Activated T-helper 1 cell treated with anti-CD3 and anti-CD28 coated beads, Interleukin-12 subunit alpha, Interleukin-12 subunit beta, Interleukin-2, Interleukin-4 antibody, amounts not matched to agents 30 ng/mL and 10 ng/mL and 1 ng/mL, durations not matched to agents 14 hours and 24 hours and 36 hours (primary cell): ENCODE results near the gene MKNK1. TPM values are rescaled to one million over a fixed set of nuclear protein-coding genes. Genes with fewer than 3 reads are reported as not detected.

ENCODE experiments used
- DNase-seq: peaks from one replicate; pipeline ENCODE4 v3.0.0; 2021; ENCODE audit warnings: low spot score
- H3K27ac Mint-ChIP-seq: one replicate; pipeline ENCODE4 v1.8.0; 2021; ENCODE audit warnings: mild to moderate bottlenecking, mixed read lengths
- H3K27me3 Mint-ChIP-seq: one replicate; pipeline ENCODE4 v1.8.0; 2022; ENCODE audit warnings: mild to moderate bottlenecking, moderate library complexity, mixed read lengths; ENCODE audit not compliant: insufficient read depth
- H3K36me3 Mint-ChIP-seq: one replicate; pipeline ENCODE4 v1.8.0; 2021; ENCODE audit warnings: low read depth, mixed read lengths
- H3K4me1 Mint-ChIP-seq: one replicate; pipeline ENCODE4 v1.8.0; 2021; ENCODE audit warnings: low read depth, mixed read lengths
- H3K4me3 Mint-ChIP-seq: one replicate; pipeline ENCODE4 v1.8.0; 2021; ENCODE audit warnings: mild to moderate bottlenecking, moderate library complexity, mixed read lengths
- H3K9me3 Mint-ChIP-seq: one replicate; pipeline ENCODE4 v1.8.0; 2021; ENCODE audit warnings: mixed read lengths
- intact Hi-C: fragments of 100-400 bp; cut with micrococcal nuclease; formaldehyde crosslinking; loops from one replicate; pipeline ENCODE4 v1.15.1; 2024
- total RNA-seq: library from RNA; stranded (reverse); gene quantifications from 2 replicates; pipeline ENCODE4 v1.2.3, GENCODE V29; 2022

The MKNK1 gene
- total RNA-seq, 1 donor from 2014 or later: 48.7 TPM

GRCh38 chr1:46616277-46617107 is 12.4 kb upstream of the MKNK1 start, which contains the start of gene MOB3C:
MOB3C (minus strand) TSS chr1:46616811; CDS start chr1:46613321, 3,490 bp downstream.
- peaks cover 8% of the 10 kb centered on the region for H3K36me3 Mint-ChIP-seq
- peaks cover 51% of the 10 kb centered on the region for H3K4me1 Mint-ChIP-seq
- H3K27me3 Mint-ChIP-seq: peaks cover 2% of the 10 kb centered on the region
- peak within 1 kb of the TSS; percentile 87 for H3K27ac Mint-ChIP-seq
- H3K9me3 Mint-ChIP-seq: no peaks in the 10 kb centered on the region
- peak within 1 kb of the TSS; percentile 90 for H3K4me3 Mint-ChIP-seq
- intact Hi-C loops: loop anchor here (1.0 to 2.0 kb wide), 5 partner anchors 12 to 103 kb away; partner anchors contain the start of genes EFCAB14 and MKNK1
- DNase-seq: peak; percentile 51

DNA sequence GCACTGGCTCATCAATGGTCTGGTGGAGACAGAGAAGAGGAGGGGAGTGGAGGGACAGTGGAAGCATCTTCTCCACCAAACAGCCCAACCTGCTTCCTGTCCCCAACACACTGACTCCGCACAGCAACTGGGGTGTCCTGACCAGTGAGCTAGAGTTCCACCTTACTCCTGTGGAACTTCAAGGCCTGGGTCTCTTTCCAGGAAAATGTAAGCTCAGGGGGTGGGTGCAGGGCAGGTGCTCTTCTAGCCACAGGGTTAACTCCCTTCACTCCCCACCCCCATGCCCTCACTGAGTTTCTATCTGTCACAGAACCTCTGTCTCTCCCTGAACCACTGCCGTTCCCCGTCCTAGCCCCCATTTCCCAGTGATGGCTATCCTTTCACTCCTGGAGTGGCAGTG is 11.7 kb upstream of the MKNK1 start:
- Mint-ChIP-seq H3K4me3 (peak overlapping the region; percentile 90), H3K27me3 (no peaks in the 10 kb centered on the region), H3K4me1 (peaks cover 51% of the 10 kb centered on the region), H3K27ac (peak overlapping the region; percentile 82), H3K9me3 (no peaks in the 10 kb centered on the region), H3K36me3 (peaks cover 12% of the 10 kb centered on the region)
- DNase-seq: no peak
- intact Hi-C loops: loop anchor here (1.0 to 2.0 kb wide), 5 partner anchors 11 to 104 kb away; partner anchors contain the start of genes EFCAB14 and MKNK1

GRCh38 chr1:46615088-46615487 is 11.0 kb upstream of the MKNK1 start:
- H3K4me3 Mint-ChIP-seq: peak overlapping the region; percentile 90
- intact Hi-C loops: no loop called here
- H3K4me1 Mint-ChIP-seq: peaks cover 48% of the 10 kb centered on the region
- H3K9me3 Mint-ChIP-seq: no peaks in the 10 kb centered on the region
- peaks cover 16% of the 10 kb centered on the region for H3K36me3 Mint-ChIP-seq
- H3K27me3 Mint-ChIP-seq: no peaks in the 10 kb centered on the region
- peak overlapping the region; percentile 82 for H3K27ac Mint-ChIP-seq
- no peak for DNase-seq

GRCh38 chr1:46614604-46614984 is 10.5 kb upstream of the MKNK1 start:
- intact Hi-C loops: no loop called here
- peaks cover 52% of the 10 kb centered on the region for H3K4me1 Mint-ChIP-seq

GRCh38 chr1:46613661-46614603 is 9.9 kb upstream of the MKNK1 start:
- H3K27ac Mint-ChIP-seq: peak overlapping the region; percentile 19
- DNase-seq: peak; percentile 37
- H3K36me3 Mint-ChIP-seq: peaks cover 27% of the 10 kb centered on the region
- H3K9me3 Mint-ChIP-seq: no peaks in the 10 kb centered on the region
- peaks cover 48% of the 10 kb centered on the region for H3K4me1 Mint-ChIP-seq
- no peaks in the 10 kb centered on the region for H3K27me3 Mint-ChIP-seq
- H3K4me3 Mint-ChIP-seq: peak overlapping the region; percentile 90
- intact Hi-C loops: no loop called here

More at GRCh38 chr1:46614604-46614984, 10.5 kb upstream of the MKNK1 start:
- no peaks in the 10 kb centered on the region for H3K27me3 Mint-ChIP-seq
- peak overlapping the region; percentile 90 for H3K4me3 Mint-ChIP-seq
- no peak for DNase-seq
- peaks cover 21% of the 10 kb centered on the region for H3K36me3 Mint-ChIP-seq
- peak overlapping the region; percentile 82 for H3K27ac Mint-ChIP-seq
- H3K9me3 Mint-ChIP-seq: no peaks in the 10 kb centered on the region

DNA sequence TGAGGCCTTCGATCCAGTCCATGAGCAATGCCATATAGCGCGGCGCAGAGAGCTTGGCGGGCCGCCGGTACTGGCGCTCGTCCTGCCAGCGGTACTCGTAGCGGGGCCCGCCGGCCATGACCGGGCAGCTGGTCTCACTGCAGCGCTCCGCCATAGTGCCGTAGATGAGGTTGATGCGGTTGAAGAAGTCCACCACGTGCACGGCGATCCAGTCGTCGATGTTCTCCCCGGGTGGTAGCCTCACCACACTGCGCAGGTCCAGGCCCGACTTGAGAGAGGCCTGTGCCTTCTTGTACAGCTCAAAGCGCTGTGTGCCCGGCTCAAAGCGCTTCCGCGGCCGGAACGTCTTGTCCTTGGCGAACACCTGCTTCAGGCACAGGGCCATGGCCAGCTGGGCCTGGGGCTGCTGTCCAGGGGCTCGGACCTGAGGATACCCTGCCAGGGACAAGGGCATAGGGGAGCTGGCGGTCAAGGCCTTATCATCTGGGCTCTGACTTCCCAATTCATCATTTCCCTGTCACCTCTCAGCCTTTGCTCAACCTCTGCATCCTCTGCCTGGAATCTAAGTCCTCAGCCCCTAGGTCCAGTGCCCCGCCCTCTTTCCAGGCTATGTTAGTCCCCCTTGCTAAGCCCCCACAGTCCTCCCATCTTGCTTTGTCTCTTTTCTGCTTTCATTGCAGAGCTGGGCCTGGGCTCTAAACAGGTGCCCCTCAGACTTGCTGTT is 9.0 kb upstream of the MKNK1 start:
- Mint-ChIP-seq H3K4me3 (no peak overlapping the region), H3K9me3 (no peaks in the 10 kb centered on the region), H3K27ac (peak overlapping the region; percentile 19), H3K4me1 (peaks cover 40% of the 10 kb centered on the region), H3K27me3 (no peaks in the 10 kb centered on the region), H3K36me3 (peaks cover 35% of the 10 kb centered on the region)
- DNase-seq: no peak
- intact Hi-C loops: no loop called here

DNA sequence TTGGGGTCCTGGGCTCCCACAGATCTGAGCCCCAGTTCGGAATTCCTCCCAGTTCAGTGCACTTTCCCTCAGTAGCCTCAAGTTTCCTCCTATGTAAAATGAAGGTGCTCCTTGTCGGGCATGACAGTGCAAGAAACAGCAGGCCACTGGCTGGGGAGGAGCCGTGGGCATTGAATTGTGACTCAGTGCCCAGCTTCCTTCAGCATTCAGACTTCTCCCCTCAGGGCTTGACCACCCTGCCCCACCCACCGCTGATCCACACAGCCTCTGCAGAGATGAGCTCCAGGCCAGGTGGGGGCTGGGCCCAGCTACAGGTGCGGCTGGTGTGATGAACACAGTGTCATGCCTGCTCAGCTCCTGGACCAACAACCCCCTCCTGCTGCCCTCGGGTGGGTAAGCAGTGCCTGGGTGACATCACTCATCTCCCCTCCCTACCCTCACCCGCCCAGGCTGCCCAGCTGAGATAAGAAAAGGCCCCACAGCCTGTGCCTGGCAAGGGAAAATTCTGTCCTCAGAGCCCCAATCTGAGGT is 7.7 kb upstream of the MKNK1 start:
- DNase-seq: no peak
- intact Hi-C loops: no loop called here
- Mint-ChIP-seq H3K27me3 (no peaks in the 10 kb centered on the region), H3K27ac (no peak overlapping the region), H3K9me3 (no peaks in the 10 kb centered on the region), H3K36me3 (peaks cover 39% of the 10 kb centered on the region), H3K4me3 (no peak overlapping the region), H3K4me1 (peaks cover 30% of the 10 kb centered on the region)

DNA sequence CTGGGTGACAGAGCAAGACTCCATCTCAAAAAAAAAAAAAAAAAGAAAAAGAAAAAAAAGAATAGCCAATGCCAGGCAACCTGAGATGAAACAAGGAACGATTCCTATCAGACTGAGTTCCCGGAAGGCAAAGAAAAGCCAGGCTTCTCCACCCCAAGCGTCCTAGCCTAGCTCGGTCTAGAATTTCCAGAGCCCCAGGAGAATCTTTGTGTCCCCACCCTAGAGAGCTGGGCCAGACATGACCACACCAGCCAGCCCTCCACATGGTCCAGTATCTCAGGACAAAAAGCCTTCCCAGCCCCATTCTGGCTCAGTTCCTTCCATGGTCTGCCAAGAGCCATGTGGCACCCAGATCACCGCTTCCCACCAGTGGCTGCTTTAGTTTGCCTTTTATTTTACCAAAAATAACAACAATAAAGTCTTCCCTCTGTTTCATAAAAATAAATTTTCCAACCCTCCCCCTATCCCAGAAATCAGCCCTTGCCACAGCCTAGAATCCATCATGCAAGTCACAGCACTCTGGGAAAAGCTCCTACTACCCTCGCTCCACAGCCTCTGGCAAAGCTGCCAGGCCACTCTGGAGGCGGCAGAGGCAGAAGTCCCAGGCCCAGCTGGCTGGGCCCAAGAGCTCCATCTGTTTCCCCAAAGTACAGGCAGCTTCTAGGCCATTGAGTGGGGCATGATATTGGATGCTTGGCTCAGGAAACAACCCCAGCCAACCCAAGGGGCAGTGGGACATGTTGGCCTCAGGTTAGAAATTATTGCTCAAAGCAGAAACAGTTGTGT is 3.5 kb upstream of the MKNK1 start:
- intact Hi-C loops: no loop called here
- DNase-seq: no peak
- H3K27ac Mint-ChIP-seq: peak overlapping the region; percentile 49
- no peaks in the 10 kb centered on the region for H3K27me3 Mint-ChIP-seq
- peaks cover 41% of the 10 kb centered on the region for H3K4me1 Mint-ChIP-seq
- no peak overlapping the region for H3K4me3 Mint-ChIP-seq
- H3K9me3 Mint-ChIP-seq: no peaks in the 10 kb centered on the region
- H3K36me3 Mint-ChIP-seq: peaks cover 40% of the 10 kb centered on the region

DNA sequence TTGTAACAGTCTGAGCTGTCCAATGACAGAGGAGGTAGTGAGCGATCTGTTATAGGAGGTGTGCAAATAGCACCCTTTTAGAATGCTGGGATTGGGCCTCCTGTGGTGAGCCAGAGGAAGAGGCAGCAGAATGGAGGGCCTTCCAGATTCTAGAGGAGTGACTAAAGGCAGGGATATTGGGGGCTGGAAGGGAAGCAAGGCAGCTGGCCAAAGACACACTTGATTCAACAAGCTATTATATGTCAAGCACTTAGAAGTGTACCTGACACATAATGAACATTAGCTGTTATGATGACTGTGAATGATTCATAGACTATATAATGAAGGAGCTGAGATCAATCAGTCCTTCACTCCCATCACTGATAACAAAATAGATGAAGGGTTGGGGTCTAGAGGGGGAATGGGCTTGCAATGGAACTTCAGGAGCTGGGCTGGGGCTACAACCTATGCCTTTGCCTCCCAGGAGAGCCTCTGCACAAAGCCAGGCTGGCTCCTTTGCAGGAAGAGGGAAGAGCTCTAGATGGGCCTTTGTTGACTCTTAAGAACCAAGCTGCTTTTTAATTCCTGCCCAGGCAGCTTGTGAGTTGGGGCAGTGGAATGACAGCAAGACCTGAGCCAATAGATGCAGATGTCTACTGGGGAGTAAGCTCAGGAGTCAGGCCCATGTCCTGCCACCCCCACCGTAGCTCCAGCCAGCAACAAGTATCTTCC is 2.3 kb upstream of the MKNK1 start:
- H3K4me1 Mint-ChIP-seq: peaks cover 48% of the 10 kb centered on the region

GRCh38 chr1:46605232-46605631 is 1.2 kb upstream of the MKNK1 start:
- DNase-seq: no peak
- Mint-ChIP-seq H3K27me3 (no peaks in the 10 kb centered on the region), H3K27ac (peak overlapping the region; percentile 75), H3K36me3 (peaks cover 42% of the 10 kb centered on the region), H3K4me3 (peak overlapping the region; percentile 91), H3K9me3 (no peaks in the 10 kb centered on the region), H3K4me1 (peaks cover 60% of the 10 kb centered on the region)
- intact Hi-C loops: no loop called here

More for the DNA sequence above, 2.3 kb upstream of the MKNK1 start:
- Mint-ChIP-seq H3K4me3 (peak overlapping the region; percentile 61), H3K36me3 (peaks cover 42% of the 10 kb centered on the region), H3K27ac (no peak overlapping the region), H3K27me3 (no peaks in the 10 kb centered on the region), H3K9me3 (no peaks in the 10 kb centered on the region)
- no peak for DNase-seq
- intact Hi-C loops: no loop called here

- H3K4me1 Mint-ChIP-seq: peaks cover 73% of the 10 kb centered on the region
Measured at GRCh38 chr1:46603481-46603857, 599 bp downstream of the MKNK1 start.

More at GRCh38 chr1:46603481-46603857, 599 bp downstream of the MKNK1 start:
- Mint-ChIP-seq H3K27me3 (no peaks in the 10 kb centered on the region), H3K27ac (peak overlapping the region; percentile 88), H3K9me3 (no peaks in the 10 kb centered on the region), H3K36me3 (peaks cover 30% of the 10 kb centered on the region), H3K4me3 (peak overlapping the region; percentile 91)
- intact Hi-C loops: loop anchor here (5.0 kb wide), 1 partner anchor 71 kb away; no protein-coding TSS in a partner anchor
- no peak for DNase-seq
